ENCODE measurements around the gene CORIN. TPM values are rescaled to one million over a fixed set of nuclear protein-coding genes. Genes with fewer than 3 reads are reported as not detected.
A peak's percentile ranks its signal among the peaks of the same experiment; 100 is the strongest.

Gene CORIN
- total RNA-seq, 1 experiment from 2014 or later: not detected

DNA sequence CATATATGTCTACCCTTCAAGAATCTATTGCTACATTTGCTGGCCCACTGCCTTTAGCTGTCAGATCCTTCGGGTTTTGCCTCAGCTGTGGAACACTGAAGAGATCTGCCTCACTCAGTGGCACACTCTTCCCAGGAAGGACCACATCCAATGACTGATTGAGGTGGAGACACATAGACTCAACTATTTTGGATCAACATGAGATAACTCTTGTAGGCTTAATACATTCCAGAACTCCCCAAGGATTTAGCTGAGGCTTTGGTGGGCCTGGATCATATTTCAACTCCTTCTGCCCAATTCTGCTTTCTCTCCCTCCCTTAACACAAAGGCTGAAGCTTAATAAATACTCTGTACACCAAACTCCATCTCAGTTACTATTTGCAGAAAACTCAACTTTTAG, 100.5 kb downstream of the CORIN start:
- H3K4me3 ChIP-seq (ENCODE audit: low read depth, low read length, poor library complexity, severe bottlenecking): no peak overlapping the region
- DNase-seq (ENCODE audit: low spot score): peak; percentile 33
- no peaks in the 10 kb centered on the region for H3K36me3 ChIP-seq (ENCODE audit: insufficient read depth, low read length, poor library complexity, severe bottlenecking)
- TF ChIP-seq, protein P1, sequence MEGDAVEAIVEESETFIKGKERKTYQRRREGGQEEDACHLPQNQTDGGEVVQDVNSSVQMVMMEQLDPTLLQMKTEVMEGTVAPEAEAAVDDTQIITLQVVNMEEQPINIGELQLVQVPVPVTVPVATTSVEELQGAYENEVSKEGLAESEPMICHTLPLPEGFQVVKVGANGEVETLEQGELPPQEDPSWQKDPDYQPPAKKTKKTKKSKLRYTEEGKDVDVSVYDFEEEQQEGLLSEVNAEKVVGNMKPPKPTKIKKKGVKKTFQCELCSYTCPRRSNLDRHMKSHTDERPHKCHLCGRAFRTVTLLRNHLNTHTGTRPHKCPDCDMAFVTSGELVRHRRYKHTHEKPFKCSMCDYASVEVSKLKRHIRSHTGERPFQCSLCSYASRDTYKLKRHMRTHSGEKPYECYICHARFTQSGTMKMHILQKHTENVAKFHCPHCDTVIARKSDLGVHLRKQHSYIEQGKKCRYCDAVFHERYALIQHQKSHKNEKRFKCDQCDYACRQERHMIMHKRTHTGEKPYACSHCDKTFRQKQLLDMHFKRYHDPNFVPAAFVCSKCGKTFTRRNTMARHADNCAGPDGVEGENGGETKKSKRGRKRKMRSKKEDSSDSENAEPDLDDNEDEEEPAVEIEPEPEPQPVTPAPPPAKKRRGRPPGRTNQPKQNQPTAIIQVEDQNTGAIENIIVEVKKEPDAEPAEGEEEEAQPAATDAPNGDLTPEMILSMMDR (conservative IDR thresholded peaks at IDR 0.05; ENCODE audit: low read depth, low read length): no peak
- no peak for TF ChIP-seq EZH2 (IDR thresholded peaks at IDR 0.05; ENCODE audit: borderline replicate concordance, low read depth, low read length, poor library complexity, severe bottlenecking)
- no peaks in the 10 kb centered on the region for H3K4me1 ChIP-seq (ENCODE audit: insufficient read depth, low read length, poor library complexity, severe bottlenecking)
- no peaks in the 10 kb centered on the region for H3K27me3 ChIP-seq (replicated peaks; ENCODE audit: insufficient read depth, low read depth, low read length, poor library complexity)
- no TSS peak for BruUV-seq (replicated peaks)
- CTCF ChIA-PET: no interaction called here
- POLR2A ChIA-PET (ENCODE audit: low non-redundant PET): no interaction called here
- no peak overlapping the region for H3K27ac ChIP-seq (ENCODE audit: low read depth, low read length, poor library complexity, severe bottlenecking)
- H3K9me3 ChIP-seq (ENCODE audit: low read depth, low read length, poor library complexity, severe bottlenecking): no peaks in the 10 kb centered on the region
- intact Hi-C loops (cut with micrococcal nuclease; ENCODE audit: unreplicated experiment): no loop called here

DNA sequence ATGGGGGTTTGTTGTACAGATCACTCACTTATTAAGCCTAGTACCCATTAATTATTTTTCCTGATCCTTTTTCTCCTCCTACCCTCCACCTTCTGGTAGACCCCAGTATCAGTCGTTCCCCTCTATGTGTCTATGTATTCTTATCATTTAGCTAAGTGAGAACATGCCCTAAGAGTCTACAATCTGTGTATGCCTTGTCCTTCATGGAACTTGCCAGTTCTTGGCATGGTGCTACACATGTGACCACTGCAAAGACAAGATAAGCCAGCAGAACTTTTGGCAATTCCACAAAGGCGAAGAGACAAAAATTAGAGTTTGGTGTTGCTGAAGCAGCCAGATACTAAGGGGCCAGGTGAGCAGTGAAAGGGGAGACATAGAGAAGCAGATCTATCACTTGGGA, 101.3 kb downstream of the CORIN start:
- Histone ChIP-seq H3K27me3 (replicated peaks; ENCODE audit: insufficient read depth, low read depth, low read length, poor library complexity) (no peaks in the 10 kb centered on the region), H3K4me3 (ENCODE audit: low read depth, low read length, poor library complexity, severe bottlenecking) (no peak overlapping the region), H3K36me3 (ENCODE audit: insufficient read depth, low read length, poor library complexity, severe bottlenecking) (no peaks in the 10 kb centered on the region), H3K9me3 (ENCODE audit: low read depth, low read length, poor library complexity, severe bottlenecking) (no peaks in the 10 kb centered on the region), H3K27ac (ENCODE audit: low read depth, low read length, poor library complexity, severe bottlenecking) (no peak overlapping the region), H3K4me1 (ENCODE audit: insufficient read depth, low read length, poor library complexity, severe bottlenecking) (no peaks in the 10 kb centered on the region)
- BruUV-seq (replicated peaks): no TSS peak
- DNase-seq (ENCODE audit: low spot score): no peak
- ChIA-PET POLR2A (ENCODE audit: low non-redundant PET) (no interaction called here), CTCF (no interaction called here)
- TF ChIP-seq, protein P1 (conservative IDR thresholded peaks at IDR 0.05; ENCODE audit: low read depth, low read length): no peak
- TF ChIP-seq EZH2 (IDR thresholded peaks at IDR 0.05; ENCODE audit: borderline replicate concordance, low read depth, low read length, poor library complexity, severe bottlenecking): no peak
- intact Hi-C loops (cut with micrococcal nuclease; ENCODE audit: unreplicated experiment): no loop called here

DNA sequence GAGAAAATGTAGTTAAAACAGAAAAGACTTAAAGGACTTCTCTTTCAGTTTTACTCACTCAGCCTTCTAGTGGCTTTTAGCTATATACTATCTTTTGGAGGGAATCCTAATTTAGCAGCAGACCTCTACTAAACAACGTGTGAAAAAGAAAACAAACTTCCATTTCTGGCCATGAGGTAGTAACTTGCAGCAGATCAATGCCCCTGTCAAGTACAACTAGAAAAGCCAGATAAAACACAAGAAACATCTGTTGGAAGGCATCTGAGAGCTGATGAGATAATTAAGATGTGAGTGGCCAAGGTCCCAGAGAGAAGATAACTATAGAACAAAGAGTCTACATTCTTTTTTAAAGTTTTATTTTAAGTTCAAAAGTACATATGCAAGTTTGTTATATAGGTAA, 101.7 kb downstream of the CORIN start:
- intact Hi-C loops (cut with micrococcal nuclease; ENCODE audit: unreplicated experiment): no loop called here
- H3K27ac ChIP-seq (ENCODE audit: low read depth, low read length, poor library complexity, severe bottlenecking): no peak overlapping the region
- no peaks in the 10 kb centered on the region for H3K4me1 ChIP-seq (ENCODE audit: insufficient read depth, low read length, poor library complexity, severe bottlenecking)

More for the DNA sequence above, 101.7 kb downstream of the CORIN start:
- Histone ChIP-seq H3K9me3 (ENCODE audit: low read depth, low read length, poor library complexity, severe bottlenecking) (no peaks in the 10 kb centered on the region), H3K4me3 (ENCODE audit: low read depth, low read length, poor library complexity, severe bottlenecking) (no peak overlapping the region), H3K36me3 (ENCODE audit: insufficient read depth, low read length, poor library complexity, severe bottlenecking) (no peaks in the 10 kb centered on the region), H3K27me3 (replicated peaks; ENCODE audit: insufficient read depth, low read depth, low read length, poor library complexity) (no peaks in the 10 kb centered on the region)
- no peak for DNase-seq (ENCODE audit: low spot score)
- no TSS peak for BruUV-seq (replicated peaks)
- TF ChIP-seq, protein P1 (conservative IDR thresholded peaks at IDR 0.05; ENCODE audit: low read depth, low read length): no peak
- TF ChIP-seq EZH2 (IDR thresholded peaks at IDR 0.05; ENCODE audit: borderline replicate concordance, low read depth, low read length, poor library complexity, severe bottlenecking): no peak
- ChIA-PET CTCF (no interaction called here), POLR2A (ENCODE audit: low non-redundant PET) (no interaction called here)

All from A673 (cell line).